DMS153 treated with DMSO at 0.1 percent for 48 hours (cell line): ENCODE data around the gene SPDYE6.
"Not testable (repeated sequence)": the region's sequence is repeated elsewhere in the genome, so short reads cannot be mapped to it uniquely, and the experiment has no call there.

ENCODE experiments used
- DNase-seq: peaks from one replicate; lab custom pipeline; 2025; ENCODE audit not compliant: unreplicated experiment; lab: John Stamatoyannopoulos, UW

Gene SPDYE6

DNA sequence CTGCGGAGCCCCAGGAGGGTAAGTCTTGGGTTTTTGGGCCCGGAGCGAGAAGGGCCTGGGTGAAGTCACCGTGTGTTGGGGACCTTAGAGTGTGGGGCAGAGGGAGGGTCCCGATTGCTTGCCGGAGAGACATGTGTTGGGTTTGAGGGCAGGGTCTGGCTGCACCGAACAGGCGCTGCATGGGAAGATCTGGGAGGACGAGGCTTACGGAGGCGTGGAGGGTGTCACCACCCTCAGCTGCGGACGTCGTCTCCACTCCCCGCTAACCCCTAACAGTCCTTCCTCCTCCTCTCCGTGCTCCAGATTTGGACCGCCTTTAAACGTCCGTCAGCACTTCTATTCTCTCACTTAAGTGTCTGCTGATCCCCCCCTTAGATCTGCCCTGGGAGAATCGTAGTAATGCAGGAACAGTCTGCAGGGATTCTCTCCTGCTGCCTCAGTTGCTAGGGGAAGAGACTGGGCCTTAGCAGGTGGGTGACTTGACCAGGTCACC lies 8.2 kb upstream of the SPDYE6 start:
- DNase-seq, result not testable (repeated sequence)

- DNase-seq, result peak; percentile 79
These were observed 7.5 kb upstream of the SPDYE6 start for GRCh38 chr7:102363549-102364393.

DNA sequence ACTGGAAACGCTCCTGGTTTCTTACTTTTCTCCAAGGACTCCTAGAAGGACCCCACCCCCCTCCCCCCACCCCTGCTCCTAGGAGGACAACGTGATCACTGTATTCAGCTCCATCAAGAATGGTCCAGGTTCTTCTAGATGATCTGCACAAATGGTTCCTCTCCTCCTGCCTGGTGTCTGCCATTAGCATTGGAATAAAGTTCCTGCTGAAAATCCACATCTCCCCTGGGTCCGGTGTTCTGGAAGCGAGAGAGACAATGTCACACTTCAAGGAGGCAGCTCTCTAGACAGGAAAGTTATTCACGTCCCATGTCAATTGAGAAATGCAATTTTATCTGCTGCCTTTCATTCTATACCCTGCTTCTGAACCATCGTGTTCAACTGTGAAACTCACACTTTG lies 9.3 kb downstream of the SPDYE6 start:
- not testable (repeated sequence) for DNase-seq

DNA sequence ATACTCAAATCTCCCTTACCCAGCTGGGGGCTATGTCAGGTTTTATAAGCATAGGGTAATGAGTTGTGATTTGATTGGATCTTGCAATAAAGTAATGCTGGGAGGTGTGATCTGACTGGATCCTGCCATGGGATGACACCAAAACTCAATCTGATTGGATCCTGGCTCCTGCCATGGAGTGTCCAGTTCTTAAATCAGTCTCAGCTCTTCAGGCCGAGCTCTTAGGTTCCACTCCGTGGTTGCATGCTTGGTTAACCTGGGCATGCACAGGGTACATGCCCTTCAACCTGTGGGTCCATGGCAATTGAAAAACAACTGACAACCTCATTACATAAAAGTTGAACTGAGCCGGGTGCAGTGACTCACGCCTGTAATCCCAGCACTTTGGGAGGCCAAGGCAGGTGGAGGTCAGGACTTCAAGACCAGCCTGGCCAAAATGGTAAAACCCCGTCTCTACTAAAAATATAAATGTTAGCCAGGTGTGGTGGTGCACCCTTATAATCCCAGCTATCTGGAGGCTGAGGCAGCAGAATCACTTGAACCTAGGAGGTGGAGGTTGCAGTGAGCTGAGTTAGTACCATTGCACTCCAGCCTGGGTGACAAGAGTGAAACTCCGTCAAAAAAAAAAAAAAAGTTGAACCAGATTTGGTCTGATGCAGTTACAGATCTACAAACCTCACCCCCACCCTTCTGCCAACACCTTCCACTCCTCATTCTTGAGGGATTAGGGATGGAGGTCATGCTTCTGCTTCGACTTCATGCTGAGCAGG lies 15.5 kb downstream of the SPDYE6 start:
- DNase-seq, result not testable (repeated sequence)

- not testable (repeated sequence) for DNase-seq
These were observed 18.8 kb downstream of the SPDYE6 start for GRCh38 chr7:102337420-102337819.

DNA sequence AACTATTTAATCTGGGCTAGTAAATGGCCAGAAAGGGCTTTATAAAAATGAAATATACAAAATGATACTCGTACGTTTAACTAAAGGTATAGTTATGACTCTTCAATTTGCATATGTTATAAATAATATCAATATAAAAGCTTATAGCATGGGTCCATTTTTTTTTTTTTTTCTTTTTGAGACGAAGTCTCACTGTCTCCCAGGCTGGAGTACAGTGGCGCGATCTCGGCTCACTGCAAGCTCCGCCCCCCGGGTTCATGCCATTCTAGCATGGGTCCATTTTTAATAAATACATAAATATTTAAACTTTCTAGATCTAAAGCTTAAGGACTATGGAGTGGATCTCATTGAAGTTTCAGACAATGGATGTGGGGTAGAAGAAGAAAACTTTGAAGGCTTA lies 19.2 kb downstream of the SPDYE6 start:
- not testable (repeated sequence) for DNase-seq

GRCh38 chr7:102335574-102335973 lies 20.7 kb downstream of the SPDYE6 start:
- DNase-seq, result not testable (repeated sequence)

GRCh38 chr7:102330666-102331460 lies 25.4 kb downstream of the SPDYE6 start:
- not testable (repeated sequence) for DNase-seq

DNA sequence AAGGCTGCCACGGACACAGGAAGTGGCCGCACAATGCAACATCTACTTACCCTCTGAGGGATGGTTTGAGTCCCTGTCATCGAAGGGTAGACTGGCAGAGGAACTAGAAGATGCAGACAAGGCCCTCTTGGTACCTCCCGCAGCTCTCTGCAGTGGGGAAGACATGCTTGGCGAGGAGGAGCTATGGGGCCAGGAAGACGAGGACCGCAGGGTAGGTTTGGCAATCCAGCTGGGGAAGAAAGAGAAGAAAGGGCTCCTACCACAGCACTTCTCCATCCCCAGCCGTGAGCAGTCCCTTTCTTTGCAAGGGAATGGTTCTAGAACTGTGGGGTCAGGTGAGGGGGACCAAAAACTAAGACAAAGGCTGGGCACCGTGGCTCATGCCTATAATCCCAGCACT lies 26.9 kb downstream of the SPDYE6 start:
- DNase-seq, result not testable (repeated sequence)

DNA sequence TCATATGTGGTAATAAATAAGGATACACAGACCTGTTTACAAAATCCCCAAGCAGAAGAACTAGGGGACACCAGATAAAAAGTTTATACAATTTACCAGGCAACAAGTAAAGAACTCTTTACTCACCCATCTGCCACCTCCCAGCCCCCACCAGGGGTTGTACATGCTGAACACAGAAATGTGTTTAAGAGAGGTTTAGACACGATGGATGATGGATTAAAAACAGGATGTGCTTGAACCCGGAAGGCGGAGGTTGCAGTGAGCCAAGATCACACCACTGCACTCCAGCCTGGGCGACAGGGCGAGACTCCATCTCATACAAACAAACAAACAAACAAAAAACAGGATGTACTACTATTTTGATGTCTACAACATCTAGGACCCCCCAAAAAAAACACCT lies 27.4 kb downstream of the SPDYE6 start:
- not testable (repeated sequence) for DNase-seq

- not testable (repeated sequence) for DNase-seq
These were observed 29.1 kb downstream of the SPDYE6 start for GRCh38 chr7:102327183-102327582.

DNA sequence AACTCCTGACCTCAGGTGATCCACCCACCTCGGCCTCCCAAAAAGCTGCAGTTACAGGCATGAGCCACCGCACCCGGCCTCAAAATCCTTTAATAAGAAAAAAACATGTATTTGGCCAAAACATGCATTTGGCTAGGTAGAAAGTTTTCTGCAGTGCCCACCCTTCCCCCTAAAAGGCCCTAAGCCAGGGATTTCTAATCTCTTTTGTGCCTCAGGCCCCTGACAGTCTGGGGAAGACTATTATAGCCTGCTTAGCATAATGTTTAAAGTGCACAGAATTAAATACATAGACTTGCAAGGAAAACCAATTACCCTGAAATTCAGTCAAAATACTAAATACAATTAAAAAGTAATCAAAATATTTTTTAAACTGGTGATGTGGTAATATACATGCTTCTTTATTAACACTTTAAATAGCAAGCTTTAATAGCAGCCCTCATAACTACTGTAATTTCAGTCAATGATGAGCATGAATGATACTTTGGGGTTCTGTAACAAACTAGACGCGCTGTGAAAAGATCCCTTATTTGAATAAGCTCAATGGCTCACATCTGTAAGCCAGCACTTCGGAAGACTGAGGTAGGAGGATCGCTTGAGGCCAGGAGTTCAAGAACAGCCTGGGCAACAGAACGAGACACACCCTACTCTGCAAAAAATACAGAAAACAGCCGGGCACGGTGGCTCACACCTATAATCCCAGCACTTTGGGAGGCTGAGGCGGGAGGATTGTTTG lies 29.9 kb downstream of the SPDYE6 start:
- no peak for DNase-seq

GRCh38 chr7:102325106-102325505 lies 31.1 kb downstream of the SPDYE6 start:
- not testable (repeated sequence) for DNase-seq

DNA sequence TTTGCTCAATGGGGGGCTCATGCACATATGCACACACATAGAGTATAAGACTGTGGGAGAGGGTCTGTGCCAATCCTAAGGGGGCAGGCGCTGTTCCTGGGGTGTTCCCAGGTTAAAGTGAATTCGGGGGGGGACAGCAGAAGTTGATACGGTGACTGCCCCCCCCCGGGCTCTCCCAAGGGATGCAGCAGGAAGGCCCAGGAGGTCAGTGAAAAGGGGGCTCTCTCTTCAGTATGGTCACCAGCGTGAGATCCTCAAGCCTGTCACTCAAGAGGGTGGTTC lies 32.4 kb downstream of the SPDYE6 start:
- no peak for DNase-seq

- no peak for DNase-seq
These were observed 34.0 kb downstream of the SPDYE6 start for GRCh38 chr7:102322202-102322715.

- peak; percentile 23 for DNase-seq
These were observed 34.7 kb downstream of the SPDYE6 start for GRCh38 chr7:102321351-102322201.

- no peak for DNase-seq
These were observed 35.5 kb downstream of the SPDYE6 start for GRCh38 chr7:102320601-102321350.

- DNase-seq, result no peak
These were observed 36.1 kb downstream of the SPDYE6 start for GRCh38 chr7:102320181-102320580.

DNA sequence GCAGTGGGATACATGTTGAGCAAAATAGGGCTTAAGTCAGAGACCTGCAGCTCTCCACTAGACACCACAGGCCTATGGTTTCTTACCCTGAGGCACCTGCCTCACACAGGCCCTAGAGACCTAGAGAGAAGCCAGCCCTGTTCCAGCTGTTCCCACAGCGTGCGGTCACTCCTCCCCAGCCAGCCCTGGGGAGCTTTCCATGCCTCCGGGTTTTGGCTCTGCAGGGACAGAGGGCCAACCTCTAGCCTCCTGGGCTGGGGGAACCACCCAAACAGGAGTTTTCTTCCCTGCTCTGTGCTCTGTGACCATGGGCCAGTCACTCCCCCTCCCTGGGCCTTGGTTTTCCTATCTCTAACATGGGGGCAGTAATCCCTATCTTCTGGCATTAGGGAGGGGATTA lies 36.6 kb downstream of the SPDYE6 start:
- no peak for DNase-seq
